GM12865 (cell line): ENCODE data around the gene SYT7.

Experiments used
- DNase-seq: peaks from one replicate; pipeline ENCODE4 v3.0.0; 2010; ENCODE audit warnings: low read depth
- H3K4me3 ChIP-seq: 2 replicates; pipeline ENCODE4 v1.5.1; 2011; ENCODE audit warnings: mild to moderate bottlenecking, low read depth, low read length, control low read depth
- CTCF ChIP-seq: IDR thresholded peaks from 2 replicates; pipeline ENCODE4 v1.5.1; 2011; ENCODE audit warnings: low read length, control low read depth, low read depth, inconsistent platforms; ENCODE audit not compliant: insufficient read depth; ENCODE audit errors: missing control alignments

The SYT7 gene

GRCh38 chr11:61544466-61544865, 36.4 kb downstream of the SYT7 start:
- no peak for TF ChIP-seq CTCF

DNA sequence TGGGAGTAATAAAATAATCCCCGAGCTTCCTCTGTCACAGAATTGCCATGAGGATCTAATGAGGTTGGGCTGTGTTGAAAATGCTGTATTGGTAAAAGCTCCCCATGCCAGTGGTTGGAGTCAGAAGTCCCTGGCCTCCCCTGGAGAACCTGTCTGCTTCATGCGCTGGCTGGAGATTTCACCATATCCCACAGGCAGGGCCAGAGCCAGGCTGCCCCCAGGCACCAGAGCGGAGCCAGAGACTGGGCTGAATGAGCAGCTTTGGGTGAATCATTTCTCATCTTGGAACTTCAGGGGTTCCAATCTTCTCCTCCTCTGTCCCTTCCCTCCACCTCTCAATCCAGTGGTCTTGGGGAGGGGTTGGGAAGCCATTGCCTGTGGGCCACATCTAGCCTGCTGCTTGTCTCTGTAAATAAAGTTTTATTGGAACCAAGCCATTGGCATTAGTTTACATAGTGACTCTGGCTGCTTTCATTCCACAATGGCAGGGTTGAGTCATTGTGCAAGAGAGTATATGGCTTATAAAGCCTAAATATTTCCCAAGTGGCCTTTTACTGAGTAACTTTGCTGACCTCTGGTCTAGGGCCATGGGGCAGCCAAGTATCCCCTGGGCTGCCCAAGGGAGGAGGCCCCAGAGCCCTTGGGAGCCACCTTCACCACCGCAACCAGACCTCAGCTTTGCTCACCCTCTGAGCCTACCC, 37.1 kb downstream of the SYT7 start:
- no peak for DNase-seq
- TF ChIP-seq CTCF, result no peak
- H3K4me3 ChIP-seq, result no peak overlapping the region

More at GRCh38 chr11:61544466-61544865, 36.4 kb downstream of the SYT7 start:
- DNase-seq, result no peak
- H3K4me3 ChIP-seq, result no peak overlapping the region

- no peak for TF ChIP-seq CTCF
- DNase-seq, result no peak
- H3K4me3 ChIP-seq, result no peak overlapping the region
These were observed 38.2 kb downstream of the SYT7 start for GRCh38 chr11:61542705-61543104.

DNA sequence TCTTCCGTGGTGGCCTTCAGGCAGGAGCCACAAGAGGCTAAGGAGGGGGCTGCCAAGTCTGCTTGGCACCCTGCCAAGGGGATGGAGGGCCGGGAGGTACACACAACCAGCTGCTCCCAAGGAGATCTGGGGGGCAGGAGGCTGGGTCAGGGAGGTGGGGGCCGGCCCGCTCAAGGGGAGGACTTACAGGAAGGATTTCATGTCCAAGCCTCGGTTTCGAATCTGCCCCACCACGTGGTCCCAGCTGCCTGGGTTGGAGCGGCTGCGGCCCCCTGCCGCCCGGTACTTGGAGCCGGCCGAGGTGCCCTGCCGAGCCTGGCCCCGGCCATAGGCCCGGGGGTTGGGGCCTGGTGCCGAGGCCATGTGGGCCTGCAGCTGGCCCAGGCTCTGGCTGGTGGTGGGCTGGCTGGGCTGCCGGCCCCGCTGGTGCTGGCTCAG, 38.8 kb downstream of the SYT7 start:
- no peak for DNase-seq
- H3K4me3 ChIP-seq, result no peak overlapping the region
- TF ChIP-seq CTCF, result no peak

- DNase-seq, result peak; percentile 5
- TF ChIP-seq CTCF, result no peak
- H3K4me3 ChIP-seq, result no peak overlapping the region
These were observed 39.3 kb downstream of the SYT7 start for GRCh38 chr11:61541598-61541997.

DNA sequence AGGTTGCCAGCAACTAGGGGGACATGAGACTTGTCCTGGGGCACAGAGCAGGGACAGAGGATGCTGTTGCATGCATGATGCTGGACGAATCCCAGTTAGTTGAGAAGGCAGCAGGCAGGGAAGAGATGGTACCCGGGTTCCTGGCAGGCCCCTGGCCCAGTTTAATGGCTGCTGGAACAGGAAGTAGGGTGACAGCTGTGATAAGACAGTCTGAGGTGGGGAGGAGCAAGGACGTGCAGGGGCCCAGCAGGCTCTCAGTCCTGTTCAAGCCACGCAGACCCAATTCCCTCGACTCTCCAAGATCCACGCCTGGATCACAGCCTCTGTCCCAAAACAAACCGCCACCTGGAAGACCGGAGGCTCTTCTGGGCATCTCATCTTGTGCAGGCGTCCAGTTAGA, 40.3 kb downstream of the SYT7 start:
- TF ChIP-seq CTCF, result no peak
- DNase-seq, result no peak
- no peak overlapping the region for H3K4me3 ChIP-seq

DNA sequence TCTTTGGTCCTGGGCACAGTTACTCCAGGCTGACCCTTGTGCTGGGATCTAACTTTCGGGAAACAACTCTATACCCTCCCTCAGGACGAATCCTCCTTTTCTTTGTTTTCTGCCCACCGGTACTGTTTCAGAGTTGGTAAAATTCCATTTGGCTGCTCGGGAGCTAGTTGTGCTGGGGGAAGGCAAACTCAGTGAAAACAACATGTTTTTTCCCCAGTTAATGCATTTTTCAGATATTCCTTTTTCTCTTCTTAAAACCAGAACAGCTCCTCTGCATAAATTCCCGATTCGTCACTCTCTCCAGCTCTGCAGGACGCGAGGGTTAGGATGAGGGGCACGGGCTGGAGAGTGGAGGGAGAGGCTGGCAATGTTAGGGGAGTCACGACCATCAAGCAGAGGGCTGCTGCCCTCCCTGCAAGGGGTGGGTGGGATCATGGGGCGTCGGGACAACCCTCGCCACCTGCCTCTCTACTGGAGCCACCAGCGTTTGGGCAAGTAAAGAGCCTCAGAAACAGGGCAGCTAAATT, 41.0 kb downstream of the SYT7 start:
- no peak overlapping the region for H3K4me3 ChIP-seq
- no peak for DNase-seq
- no peak for TF ChIP-seq CTCF
